T-helper 1 cell (primary cell): ENCODE data around the gene POR.
"Not testable (repeated sequence)": the region's sequence is repeated elsewhere in the genome, so short reads cannot be mapped to it uniquely, and the experiment has no call there.

ENCODE experiments used
- DNase-seq, 5 donors: peaks; one replicate each; pipeline ENCODE4 v3.0.0-alpha.2; 2012 to 2020

Gene POR

GRCh38 chr7:75885036-75885435, 29.9 kb upstream of the POR start:
- DNase-seq, result no peak

- no peak for DNase-seq
Observed at GRCh38 chr7:75887669-75888369, 27.1 kb upstream of the POR start.

DNA sequence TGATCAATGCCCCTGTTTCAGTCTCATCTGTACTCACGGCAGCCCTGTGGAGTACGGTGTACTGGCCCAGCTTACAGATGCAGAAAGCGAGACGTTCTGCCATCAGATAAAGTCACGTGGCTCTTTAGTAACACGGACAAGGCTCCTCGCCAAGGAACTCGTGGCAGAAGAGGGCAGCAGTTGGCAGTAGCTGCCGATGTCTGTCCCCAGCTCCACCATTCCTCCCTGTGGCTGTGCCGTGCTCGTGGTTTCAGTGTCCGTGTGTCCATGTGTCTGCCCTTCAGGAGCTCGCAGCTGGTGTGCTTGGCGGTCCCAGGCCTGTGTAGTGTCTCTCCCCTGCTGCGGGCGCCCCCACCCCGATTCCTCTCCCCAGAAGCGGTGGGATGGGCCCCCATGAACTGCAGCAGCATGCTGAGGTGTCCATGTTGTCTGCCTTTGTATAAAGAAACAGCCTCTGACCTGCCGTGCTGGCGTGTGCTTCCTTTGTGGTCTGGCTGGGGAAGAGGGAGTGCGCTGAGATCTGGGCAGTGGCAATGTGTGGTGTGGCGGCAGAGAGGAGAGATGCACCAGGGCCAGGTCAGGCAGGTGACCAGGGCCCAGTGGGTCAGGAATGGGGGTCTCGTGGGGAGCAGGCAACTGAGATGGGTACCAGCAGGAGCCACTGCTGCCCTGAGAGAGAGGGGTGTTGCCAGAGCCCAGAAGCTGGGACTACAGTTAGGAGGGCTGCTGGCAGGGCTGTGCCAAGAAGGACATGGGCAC, 26.3 kb upstream of the POR start:
- DNase-seq, result no peak

- no peak for DNase-seq
Observed at GRCh38 chr7:75889223-75889825, 25.6 kb upstream of the POR start.

GRCh38 chr7:75889826-75890225, 25.1 kb upstream of the POR start:
- no peak for DNase-seq

DNA sequence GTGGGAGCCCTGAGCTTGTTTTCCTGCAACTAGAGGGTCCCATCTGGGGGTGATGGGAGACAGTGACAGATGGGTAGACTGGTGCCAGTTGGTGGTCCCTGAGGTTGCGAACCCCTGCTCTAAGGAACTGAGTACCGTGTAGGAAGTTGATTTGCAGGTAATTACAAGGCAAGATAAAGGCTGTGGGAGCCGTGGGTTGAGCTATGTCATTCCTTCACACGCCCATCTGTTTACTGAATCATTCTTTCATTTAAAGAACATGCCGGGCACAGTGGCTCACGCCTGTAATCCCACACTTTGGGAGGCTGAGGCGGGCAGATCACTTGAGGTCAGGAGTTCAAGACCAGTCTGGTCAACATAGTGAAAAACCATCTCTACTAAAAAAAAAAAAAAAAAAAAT, 23.7 kb upstream of the POR start:
- DNase-seq, result not testable (repeated sequence)

DNA sequence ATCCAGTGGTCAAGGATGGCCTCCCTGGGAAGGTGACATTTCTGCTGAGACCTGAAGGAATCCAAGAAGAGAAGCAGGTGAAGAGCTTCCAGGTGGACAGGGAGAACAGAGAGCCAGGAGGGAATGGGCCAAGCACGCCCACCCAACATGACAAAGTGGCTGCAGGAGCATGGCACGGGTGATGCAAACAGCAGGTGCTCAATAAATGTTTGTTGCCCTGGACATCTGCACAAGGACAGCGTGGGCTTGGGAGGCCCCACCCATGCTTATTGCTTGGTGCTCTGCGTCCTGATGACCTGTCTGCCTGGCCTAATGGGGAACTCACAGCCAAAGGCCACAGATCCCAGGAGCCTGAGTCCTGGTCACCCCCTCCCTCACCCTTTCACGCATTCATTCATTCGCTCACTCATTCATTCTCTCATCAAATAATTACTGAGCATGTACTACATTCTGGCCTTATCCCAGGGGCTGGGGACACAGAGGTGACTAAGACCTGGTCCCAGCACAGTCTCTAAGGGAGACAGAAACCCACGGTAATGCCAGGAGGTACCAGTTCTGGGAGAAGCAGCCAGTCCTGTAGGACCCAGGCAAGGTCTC, 23.0 kb upstream of the POR start:
- no peak for DNase-seq

DNA sequence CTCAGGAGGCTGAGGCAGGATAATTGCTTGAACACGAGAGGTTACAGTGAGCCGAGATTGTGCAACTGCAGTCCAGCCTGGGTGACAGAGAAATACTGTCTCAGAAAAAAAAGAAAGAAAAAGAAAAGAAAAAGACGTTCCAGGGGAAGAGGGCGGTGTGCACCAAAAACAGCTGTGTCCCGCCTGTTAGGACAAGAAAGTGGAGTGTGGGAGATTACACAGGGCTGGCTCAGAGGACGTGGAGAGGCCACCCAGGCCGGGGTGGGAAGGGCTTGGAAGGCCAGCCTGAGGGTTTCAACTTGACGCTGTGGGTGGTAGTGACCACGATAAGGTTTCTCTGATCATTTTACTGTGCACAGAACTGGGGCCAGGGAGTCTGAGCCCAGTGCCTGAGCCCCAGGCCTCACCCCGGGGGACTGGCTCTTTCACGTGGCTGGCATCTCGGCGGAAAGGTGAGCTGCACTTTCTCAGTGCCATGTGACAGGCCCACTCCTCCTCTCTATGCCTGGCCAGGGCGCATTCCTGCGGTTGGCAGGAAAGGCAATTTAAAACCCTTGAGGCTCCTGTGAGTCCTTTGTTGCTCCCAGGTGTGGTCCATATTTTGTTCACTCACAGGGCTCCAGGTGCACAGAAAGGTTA, 22.2 kb upstream of the POR start:
- no peak for DNase-seq

- no peak for DNase-seq
Observed at GRCh38 chr7:75896803-75897327, 18.1 kb upstream of the POR start.

DNA sequence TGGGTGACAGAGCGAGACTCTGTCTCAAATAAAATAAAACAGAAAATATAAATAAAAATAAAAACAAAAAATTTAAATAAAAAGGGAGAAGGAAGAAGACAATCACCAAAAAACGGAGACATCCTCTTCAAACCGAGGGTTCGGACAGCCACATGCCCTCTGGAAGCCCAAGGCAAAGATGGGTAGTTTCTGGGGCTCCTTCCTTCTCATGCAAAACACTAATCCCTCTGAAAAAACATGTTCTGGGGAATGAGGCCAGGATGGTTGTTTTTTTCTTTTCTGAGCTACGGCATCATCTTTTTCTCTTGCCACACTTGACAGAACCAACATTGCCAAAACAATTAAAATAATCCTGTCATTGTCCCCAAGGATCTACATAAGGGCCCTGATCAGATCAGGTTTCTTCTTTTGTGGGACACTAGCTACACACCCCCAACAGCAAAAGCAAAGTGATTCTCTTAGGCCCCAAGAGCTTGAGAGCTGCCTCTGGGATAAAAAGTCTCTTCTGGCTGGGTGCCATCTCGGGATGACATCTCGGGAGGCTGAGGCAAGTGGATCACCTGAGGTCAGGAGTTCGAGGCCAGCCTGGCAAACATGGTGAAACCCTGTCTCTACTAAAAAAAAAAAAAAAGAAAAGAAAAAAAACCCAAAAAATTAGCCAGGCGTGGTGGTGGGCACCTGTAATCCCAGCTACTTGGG, 14.2 kb upstream of the POR start:
- no peak for DNase-seq

GRCh38 chr7:75905785-75906604, 9.0 kb upstream of the POR start:
- DNase-seq, result peak in 1 of 5 donors; percentile 22

DNA sequence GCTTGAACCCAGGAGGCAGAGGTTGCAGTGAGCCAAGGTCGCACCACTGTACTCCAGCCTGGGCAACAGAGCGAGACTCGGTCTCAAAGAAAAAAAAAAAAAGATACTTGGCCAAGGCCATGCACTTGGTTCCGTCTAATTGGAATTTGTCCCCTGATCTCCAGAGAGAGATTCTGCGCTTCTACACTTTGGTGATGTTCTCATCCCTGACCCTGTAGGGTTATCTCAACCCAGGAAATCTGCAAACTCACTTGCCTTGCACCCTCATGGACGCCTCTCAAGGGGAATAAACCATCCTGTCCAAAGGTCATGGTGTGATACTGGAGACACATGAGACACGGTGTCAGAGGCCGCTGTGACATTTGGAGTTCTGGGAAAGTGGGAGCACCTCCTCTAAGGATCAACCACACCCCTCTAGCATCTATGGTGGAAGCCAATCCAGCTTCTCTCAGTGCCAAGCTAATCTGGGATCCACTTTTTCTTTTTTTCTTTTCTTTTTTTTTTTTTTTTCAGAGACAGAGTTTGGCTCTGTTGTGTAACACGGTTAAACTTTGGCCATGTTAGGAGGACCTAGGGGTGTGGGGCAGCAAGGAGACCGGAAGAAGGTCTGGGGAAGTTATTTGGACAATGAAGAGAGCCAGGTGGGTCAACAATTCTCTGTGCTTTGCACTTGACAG, 7.8 kb upstream of the POR start:
- no peak for DNase-seq

DNA sequence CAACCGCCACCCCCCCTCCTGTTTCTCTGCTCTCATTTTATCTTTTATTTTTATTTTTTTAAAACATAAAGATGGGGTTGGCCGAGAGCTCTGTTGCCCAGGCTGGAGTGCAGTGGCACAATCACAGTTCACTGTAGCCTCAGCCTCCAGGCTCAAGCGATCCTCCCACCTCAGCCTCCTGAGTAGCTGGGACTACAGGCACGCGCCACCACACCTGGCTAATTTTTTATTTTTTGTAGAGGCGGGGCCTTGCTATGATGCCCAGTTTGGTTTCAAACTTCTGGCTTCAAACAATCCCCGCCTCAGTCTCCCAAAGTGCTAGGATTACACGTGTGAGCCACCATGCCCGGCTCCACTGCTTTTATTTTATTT, 7.3 kb upstream of the POR start:
- DNase-seq, result not testable (repeated sequence)

GRCh38 chr7:75909521-75910132, 5.3 kb upstream of the POR start:
- no peak for DNase-seq

GRCh38 chr7:75911186-75911585, 3.8 kb upstream of the POR start:
- not testable (repeated sequence) for DNase-seq

GRCh38 chr7:75913437-75913836, 1.5 kb upstream of the POR start:
- DNase-seq, result no peak

- no peak for DNase-seq
Observed at GRCh38 chr7:75914169-75914654, 743 bp upstream of the POR start.

DNA sequence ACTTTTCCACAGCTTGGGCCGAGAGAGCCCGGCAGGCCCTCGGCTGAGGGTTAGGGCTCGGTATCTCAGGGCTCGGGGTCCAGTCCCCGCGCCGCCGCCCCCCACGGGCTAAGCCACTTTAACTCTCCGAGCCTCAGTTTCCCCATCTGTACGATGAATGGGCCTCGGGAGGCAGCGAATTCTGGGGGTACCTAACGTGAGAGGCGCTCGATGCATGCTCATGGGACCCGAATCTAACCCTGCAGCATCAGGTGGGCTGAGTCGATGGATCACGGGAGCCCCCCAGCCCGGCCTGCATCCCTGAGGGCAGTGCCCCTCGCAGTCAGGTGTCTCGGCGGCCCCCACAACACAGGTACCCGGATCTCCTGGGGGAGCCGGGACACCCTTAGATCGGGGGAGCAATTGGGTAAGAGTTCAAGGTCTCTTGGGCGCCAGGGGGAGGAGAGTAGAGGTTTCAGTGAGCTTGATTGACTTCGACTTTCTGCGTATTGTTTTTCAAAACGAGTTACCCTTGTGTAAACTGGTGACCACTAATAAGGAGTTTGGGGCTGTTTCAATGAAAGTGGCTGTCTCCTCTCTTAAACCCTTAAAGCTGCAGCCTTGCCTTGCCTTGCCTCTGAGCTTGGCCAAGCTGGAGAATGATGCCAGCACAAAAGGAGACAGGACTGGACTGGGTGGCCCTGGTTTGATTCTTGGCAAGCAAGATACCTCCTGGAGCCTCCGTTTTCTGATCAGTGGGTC, 631 bp downstream of the POR start:
- DNase-seq, result peak in 1 of 5 donors; percentile 20

GRCh38 chr7:75916259-75916658, 1.3 kb downstream of the POR start:
- no peak for DNase-seq
